Skin of body (tissue), 2 donors: ENCODE data around the gene ANKZF1. TPM values are rescaled to one million over a fixed set of nuclear protein-coding genes. Genes with fewer than 3 reads are reported as not detected.
"Not testable (repeated sequence)": the region's sequence is repeated elsewhere in the genome, so short reads cannot be mapped to it uniquely, and the experiment has no call there.

Experiments
- DNase-seq: peaks from one replicate; lab custom pipeline; 2025; lab: John Stamatoyannopoulos, UW
- total RNA-seq: library from RNA; depleted of rRNA; stranded (reverse); fragments of >200 nt; gene quantifications from one replicate; pipeline ENCODE4 v1.2.3, GENCODE V29; 2014

Gene ANKZF1
- total RNA-seq, 1 donor from 2014 or later = 41.6 TPM

DNA sequence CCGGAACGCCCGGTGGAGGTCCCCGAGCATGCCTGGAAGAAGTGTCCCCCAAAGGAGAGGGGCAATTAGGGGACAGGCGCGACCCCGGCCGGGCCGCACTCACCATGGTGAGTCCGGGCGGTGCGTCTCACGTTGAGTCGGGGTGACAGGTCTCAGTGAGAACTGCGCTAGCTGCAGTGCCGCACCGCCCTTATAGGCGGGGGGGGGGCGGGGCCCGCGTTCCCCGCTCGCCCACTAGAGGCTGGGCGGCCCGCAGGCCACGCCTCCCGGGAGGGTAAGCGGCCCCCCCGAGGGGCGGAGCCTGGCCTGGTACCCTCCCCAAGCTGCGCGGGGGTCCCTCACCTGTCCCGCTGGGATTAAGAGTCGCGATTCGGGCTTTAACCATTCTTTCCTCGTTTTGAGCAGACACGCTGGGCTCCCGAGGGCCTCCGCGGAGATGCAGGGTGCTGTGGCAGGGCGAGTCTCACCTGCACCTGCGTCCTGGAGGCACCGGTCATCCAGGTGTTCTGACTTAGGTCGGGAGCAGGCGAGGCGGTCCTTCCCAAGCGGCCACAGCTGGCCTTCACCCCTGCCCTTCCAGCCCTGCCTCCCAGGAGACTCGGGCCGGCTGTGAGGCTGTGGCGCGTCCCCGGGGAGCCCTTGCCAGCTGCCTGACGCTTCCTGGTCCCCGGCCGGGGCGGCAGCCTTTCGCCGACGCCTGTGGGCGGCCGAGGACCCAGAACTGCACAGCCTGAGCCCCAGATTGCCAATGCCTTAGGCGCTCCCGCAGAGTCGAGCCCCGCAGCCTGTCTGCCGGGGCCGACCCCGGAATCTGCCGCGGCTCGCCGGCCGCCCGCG is 24.4 kb downstream of the ANKZF1 start, which contains the start of gene TUBA4A:
Gene TUBA4A, minus strand, starts transcription at position 166 of the 837 bp plus-strand sequence. Its CDS starts 60 bp downstream, at position 106.
- no peak for DNase-seq

DNA sequence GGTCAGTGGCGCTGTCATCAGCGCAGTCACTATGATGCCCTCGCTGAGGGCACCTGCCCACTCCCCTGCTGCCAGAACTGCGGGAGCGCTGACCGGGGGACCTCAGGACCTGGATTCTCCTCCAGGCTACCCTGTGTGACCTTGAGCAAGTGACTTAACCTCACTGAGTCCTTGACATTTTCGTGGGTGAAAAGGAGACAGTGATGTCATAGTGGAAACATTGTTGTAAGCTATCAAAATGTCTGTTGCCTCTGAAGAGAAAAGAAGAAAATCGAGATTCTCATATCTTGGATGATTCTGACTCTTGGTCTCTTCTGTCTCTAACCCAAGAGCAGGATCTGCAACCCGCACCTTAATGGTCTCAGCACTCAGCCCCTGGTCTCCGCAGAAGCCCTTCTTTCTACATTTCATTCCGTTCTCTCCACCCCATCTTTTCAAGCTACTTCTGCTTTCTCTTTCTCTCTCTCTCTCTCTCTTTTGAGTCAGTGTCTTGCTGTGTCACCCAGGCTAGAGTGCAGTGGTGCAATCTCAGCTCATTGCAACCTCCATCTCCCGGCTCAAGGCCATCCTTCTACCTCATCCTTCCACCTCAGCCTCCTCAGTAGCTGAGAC is 25.1 kb downstream of the ANKZF1 start:
- no peak for DNase-seq

GRCh38 chr2:219258942-219259341 is 29.3 kb downstream of the ANKZF1 start:
- not testable (repeated sequence) for DNase-seq

- DNase-seq = no peak
These were observed 31.6 kb downstream of the ANKZF1 start for GRCh38 chr2:219261024-219261855.

- DNase-seq = no peak
These were observed 36.6 kb downstream of the ANKZF1 start for GRCh38 chr2:219266232-219266631.

DNA sequence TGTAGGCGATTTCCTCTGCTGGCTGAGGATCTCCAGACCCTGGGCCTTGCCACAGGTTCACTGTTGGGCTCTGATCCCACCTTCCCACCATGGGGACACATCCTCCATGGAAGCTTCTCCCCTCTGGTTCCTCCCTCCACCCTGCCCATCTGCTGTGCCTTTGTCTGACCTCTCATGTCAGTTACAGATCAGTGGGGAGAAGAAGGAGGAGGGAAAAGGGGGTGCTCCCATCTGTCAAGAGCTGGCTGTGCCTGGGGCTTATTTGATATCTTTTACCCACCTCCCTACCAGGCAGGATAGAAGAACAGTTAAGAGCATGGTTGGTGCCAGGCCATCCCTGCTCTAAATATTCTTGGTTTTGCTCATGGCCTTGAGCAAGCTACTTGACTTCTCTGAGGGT is 37.3 kb downstream of the ANKZF1 start:
- no peak for DNase-seq

GRCh38 chr2:219268294-219268693 is 38.7 kb downstream of the ANKZF1 start:
- DNase-seq = no peak

DNA sequence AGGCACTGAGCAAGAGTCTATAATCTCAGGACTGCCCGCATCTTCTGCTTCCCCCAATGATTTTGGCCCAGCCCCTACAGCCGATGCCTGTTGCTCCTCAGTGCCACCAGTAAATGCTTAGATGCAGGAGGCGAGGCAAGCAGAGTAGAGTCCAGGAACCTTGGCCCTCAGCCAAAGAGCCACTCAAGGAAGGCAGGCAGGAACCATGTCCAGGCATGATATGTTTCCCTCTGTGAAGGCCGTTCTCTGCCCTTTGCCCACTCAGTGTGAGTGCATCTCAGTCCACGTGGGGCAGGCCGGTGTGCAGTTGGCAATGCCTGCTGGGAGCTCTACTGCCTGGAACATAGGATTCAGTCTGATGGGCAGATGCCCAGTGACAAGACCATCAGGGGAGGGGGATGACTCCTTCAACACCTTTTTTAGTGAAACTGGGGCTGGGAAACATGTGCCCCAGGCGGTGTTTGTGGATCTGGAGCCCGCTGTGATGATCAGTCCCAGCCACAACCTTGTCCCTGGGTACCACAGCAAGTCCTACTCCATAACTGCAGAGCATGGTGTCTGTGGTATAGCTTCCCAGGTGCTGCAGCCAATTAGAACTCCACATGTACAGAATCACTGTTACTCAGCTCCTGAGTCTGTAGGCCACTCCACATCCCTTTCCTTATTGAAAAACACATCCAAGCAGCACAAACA is 39.9 kb downstream of the ANKZF1 start:
- DNase-seq = no peak

- DNase-seq = no peak
These were observed 40.4 kb downstream of the ANKZF1 start for GRCh38 chr2:219270055-219270372.

GRCh38 chr2:219271021-219271420 is 41.4 kb downstream of the ANKZF1 start:
- no peak for DNase-seq

GRCh38 chr2:219272356-219272755 is 42.8 kb downstream of the ANKZF1 start:
- DNase-seq = no peak

- DNase-seq = no peak
These were observed 43.4 kb downstream of the ANKZF1 start for GRCh38 chr2:219272995-219273394.

DNA sequence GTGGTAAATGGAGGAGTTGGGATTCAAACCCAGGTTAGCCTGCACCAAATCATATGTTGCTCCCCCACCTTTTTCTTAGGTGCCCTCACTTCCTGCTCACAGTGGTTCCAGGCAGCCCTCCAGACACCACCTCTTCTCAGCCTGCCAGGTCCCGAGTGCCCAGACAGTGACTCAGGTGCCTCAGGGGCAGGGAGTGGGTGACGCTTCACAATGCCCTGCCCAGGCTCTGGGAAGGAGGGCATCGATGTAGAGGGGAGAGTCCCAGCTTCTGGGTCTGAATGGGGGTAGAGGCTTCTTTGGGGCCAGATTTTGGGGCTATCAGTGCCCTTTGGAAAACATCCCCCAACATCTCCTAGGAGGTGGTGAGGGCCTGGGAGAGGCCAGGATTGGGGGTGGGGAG is 44.3 kb downstream of the ANKZF1 start:
- no peak for DNase-seq

DNA sequence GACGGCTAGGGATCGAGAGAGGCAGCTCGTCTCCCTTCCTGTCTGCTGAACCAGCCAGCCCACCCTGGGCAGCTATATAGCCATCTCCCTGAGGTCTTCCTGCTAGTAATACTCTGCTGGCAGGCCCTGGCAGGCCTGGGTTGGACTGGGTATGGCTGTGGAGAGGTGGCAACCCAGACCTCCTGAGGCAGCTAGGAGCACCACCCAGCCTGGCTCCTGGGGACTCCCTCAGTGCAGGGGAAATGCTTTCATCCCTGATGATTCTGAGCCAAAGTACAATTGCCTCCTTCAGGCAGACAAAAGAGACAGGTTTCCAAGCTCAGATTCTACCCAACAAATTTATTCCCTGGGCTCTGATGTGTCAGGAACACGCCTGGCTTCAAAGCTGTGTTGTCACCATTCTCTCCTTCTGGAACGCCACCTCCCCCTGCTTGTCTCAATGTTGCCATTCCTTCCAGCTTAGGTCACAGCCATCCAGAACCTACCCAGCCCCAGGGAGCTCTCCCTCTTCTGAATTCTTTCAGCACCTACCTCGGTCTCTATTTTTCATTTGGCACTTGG is 44.8 kb downstream of the ANKZF1 start:
- DNase-seq = peak; percentile 35

- peak; percentile 87 for DNase-seq
These were observed 48.4 kb downstream of the ANKZF1 start for GRCh38 chr2:219277703-219278654.

GRCh38 chr2:219278655-219279150 is 49.1 kb downstream of the ANKZF1 start:
- no peak for DNase-seq

GRCh38 chr2:219279151-219279915 is 49.7 kb downstream of the ANKZF1 start, which contains the start of gene DNAJB2:
TSS of gene DNAJB2 (plus strand) at chr2:219279366. CDS start at chr2:219279834, 468 bp downstream.
- DNase-seq = peak; percentile 99

DNA sequence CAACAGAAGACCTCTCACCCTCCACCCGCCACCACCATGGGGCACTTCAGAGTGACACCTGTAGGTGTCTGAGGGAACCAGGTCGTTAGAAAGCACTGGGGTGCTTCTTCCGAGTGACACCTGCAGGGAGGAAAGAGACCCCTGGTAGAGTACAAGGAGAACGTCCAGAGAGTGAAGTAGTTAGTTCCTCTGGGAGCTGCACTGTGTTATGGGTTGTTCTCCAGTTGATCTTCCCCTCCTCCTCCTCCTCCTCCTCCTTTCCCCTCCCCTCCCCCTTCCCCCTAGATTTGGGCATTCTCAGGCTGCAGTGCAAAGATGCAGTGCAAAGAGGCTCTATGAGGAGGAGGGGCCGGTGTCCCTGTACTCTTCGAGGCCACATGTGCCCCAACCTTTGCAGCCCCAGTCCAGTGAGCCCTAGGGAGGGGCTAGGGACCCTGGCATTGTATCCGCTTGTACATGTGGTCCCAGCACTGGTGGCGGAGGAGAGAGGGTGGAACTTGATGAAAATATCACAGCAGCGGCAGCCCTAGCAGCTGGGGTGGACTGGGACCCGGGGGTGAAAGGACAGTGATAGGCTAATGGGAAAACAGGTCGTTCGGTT is 50.4 kb downstream of the ANKZF1 start:
- DNase-seq = no peak
